Measurements from ENCODE around the gene SUMO2. TPM values are rescaled to one million over a fixed set of nuclear protein-coding genes. Genes with fewer than 3 reads are reported as not detected.

SUMO2 gene
- total and polyA plus RNA-seq, 2 of the 13 experiments (the other 11 are each of a cell fraction or from before 2014, with no cell fraction given), result 337 to 553 TPM

- TF ChIP-seq PREB (CRISPR knock-in tag; IDR thresholded peaks at IDR 0.05) (no peak), SIN3B (IDR thresholded peaks at IDR 0.05; ENCODE audit: low read length) (no peak), GMEB2 (CRISPR knock-in tag; IDR thresholded peaks at IDR 0.05; ENCODE audit: low read depth) (no peak), POLR2AphosphoS5 (IDR thresholded peaks at IDR 0.05; ENCODE audit: low read depth, low read length) (no peak), HMG20A (CRISPR knock-in tag; IDR thresholded peaks at IDR 0.05; ENCODE audit: borderline replicate concordance) (no peak), ZNF530 (CRISPR knock-in tag; IDR thresholded peaks at IDR 0.05; ENCODE audit: low read depth) (no peak), ZNF546 (CRISPR knock-in tag; conservative IDR thresholded peaks at IDR 0.05) (no peak; the same call in 1 of the 2 replicates), E2F1 (CRISPR knock-in tag; IDR thresholded peaks at IDR 0.05) (no peak), ZBTB26 (CRISPR knock-in tag; IDR thresholded peaks at IDR 0.05; ENCODE audit: borderline replicate concordance) (no peak), THAP9 (CRISPR knock-in tag; IDR thresholded peaks at IDR 0.05; ENCODE audit: borderline replicate concordance) (peak; percentile 29; the same call in 1 of the 2 replicates), MXI1 (IDR thresholded peaks at IDR 0.05; ENCODE audit: borderline replicate concordance, low read depth, low read length) (no peak), NRL (CRISPR knock-in tag; IDR thresholded peaks at IDR 0.05; ENCODE audit: borderline replicate concordance) (no peak; the same call in 1 of the 2 replicates), FIP1L1 (IDR thresholded peaks at IDR 0.05; ENCODE audit: borderline replicate concordance, insufficient read depth, low read depth, low read length) (no peak), HDAC1 (CRISPR knock-in tag; IDR thresholded peaks at IDR 0.05) (peak; percentile 42), ZNF879 (CRISPR knock-in tag; IDR thresholded peaks at IDR 0.05) (no peak; the same call in 1 of the 2 replicates), TCF12 (IDR thresholded peaks at IDR 0.05) (no peak), TCF12 (CRISPR knock-in tag; IDR thresholded peaks at IDR 0.05) (no peak), PCBP1 (IDR thresholded peaks at IDR 0.05; ENCODE audit: borderline replicate concordance, low read depth, low read length) (no peak), ZNF503 (CRISPR knock-in tag; IDR thresholded peaks at IDR 0.05) (no peak), ATAD3A (CRISPR knock-in tag; IDR thresholded peaks at IDR 0.05) (no peak), MAX (IDR thresholded peaks at IDR 0.05) (peak; percentile 87)
Measured at GRCh38 chr17:75153780-75154194, 29.0 kb downstream of the SUMO2 start (continued).

Measured in HepG2 (cell line).